Erythroblast (primary cell): Measurements from ENCODE around the gene MUC5B.

Experiments used
- GATA1 ChIP-seq: IDR thresholded peaks from 2 replicates; pipeline ENCODE4 v1.6.1; 2011; ENCODE audit warnings: low read depth, mild to moderate bottlenecking, control low read depth, low read length, moderate library complexity
- POLR2A ChIP-seq: IDR thresholded peaks from 2 replicates; pipeline ENCODE4 v1.6.1; 2011; ENCODE audit warnings: mild to moderate bottlenecking, low read length

GRCh38 chr11:1178201-1178885 is 44.5 kb upstream of the MUC5B start:
- TF ChIP-seq POLR2A (no peak), GATA1 (no peak)
